Measurements from ENCODE around the gene PTPA.
A peak's percentile ranks its signal among the peaks of the same experiment; 100 is the strongest.

PTPA gene

DNA sequence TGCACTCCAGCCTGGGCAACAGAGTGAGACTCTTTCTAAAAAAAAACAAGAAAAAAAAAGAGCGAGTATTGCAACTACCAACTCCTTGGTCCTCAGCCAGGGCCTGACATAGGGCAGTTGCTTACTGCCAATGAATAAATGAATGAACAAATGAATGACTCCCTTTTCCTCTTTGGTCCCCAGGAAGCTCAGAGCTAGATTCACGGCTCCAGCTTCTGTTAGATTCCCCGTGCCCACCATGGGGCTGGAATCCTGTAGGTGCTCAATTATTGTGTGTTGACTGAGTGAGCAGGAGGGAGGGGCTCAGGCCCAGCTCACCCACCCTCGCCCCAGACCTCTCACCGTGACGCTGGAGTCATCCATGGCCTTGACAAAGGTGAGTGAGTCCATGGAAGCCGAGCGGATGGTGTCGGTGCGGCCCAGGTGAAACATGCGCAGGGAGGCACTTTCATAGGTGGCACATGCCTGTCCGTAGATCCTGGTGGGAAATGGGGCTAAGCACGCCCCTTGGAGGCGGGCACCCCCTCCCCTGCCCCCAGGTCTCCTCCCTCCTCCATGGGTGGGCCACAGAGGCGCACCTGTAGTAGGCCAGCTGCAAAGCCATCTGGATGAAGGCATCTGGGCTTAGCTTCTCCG lies 13.4 kb upstream of the PTPA start:
- TF ChIP-seq POLR2A (IDR thresholded peaks at IDR 0.05; ENCODE audit: low read length) (no peak), GATA1 (IDR thresholded peaks at IDR 0.05; ENCODE audit: low read depth, low read length) (no peak)
- DNase-seq: no peak

GRCh38 chr9:129098328-129098727 lies 12.9 kb upstream of the PTPA start:
- TF ChIP-seq POLR2A (IDR thresholded peaks at IDR 0.05; ENCODE audit: low read length) (no peak), GATA1 (IDR thresholded peaks at IDR 0.05; ENCODE audit: low read depth, low read length) (no peak)
- no peak for DNase-seq

GRCh38 chr9:129100383-129101169 lies 10.6 kb upstream of the PTPA start:
- DNase-seq: no peak
- TF ChIP-seq GATA1 (IDR thresholded peaks at IDR 0.05; ENCODE audit: low read depth, low read length) (no peak), POLR2A (IDR thresholded peaks at IDR 0.05; ENCODE audit: low read length) (peak; percentile 16)

- TF ChIP-seq GATA1 (IDR thresholded peaks at IDR 0.05; ENCODE audit: low read depth, low read length): no peak
- no peak for TF ChIP-seq POLR2A (IDR thresholded peaks at IDR 0.05; ENCODE audit: low read length)
- no peak for DNase-seq
These were observed 9.9 kb upstream of the PTPA start for GRCh38 chr9:129101279-129101678.

- TF ChIP-seq GATA1 (IDR thresholded peaks at IDR 0.05; ENCODE audit: low read depth, low read length) (no peak), POLR2A (IDR thresholded peaks at IDR 0.05; ENCODE audit: low read length) (no peak)
- no peak for DNase-seq
These were observed 9.1 kb upstream of the PTPA start for GRCh38 chr9:129102095-129102525.

- peak; percentile 65 to 68 for DNase-seq
- TF ChIP-seq POLR2A (IDR thresholded peaks at IDR 0.05; ENCODE audit: low read length) (no peak), GATA1 (IDR thresholded peaks at IDR 0.05; ENCODE audit: low read depth, low read length) (no peak)
These were observed 8.2 kb upstream of the PTPA start for GRCh38 chr9:129102791-129103594.

GRCh38 chr9:129103595-129103965 lies 7.6 kb upstream of the PTPA start:
- no peak for DNase-seq
- TF ChIP-seq GATA1 (IDR thresholded peaks at IDR 0.05; ENCODE audit: low read depth, low read length): no peak
- no peak for TF ChIP-seq POLR2A (IDR thresholded peaks at IDR 0.05; ENCODE audit: low read length)

GRCh38 chr9:129104051-129104450 lies 7.2 kb upstream of the PTPA start:
- TF ChIP-seq POLR2A (IDR thresholded peaks at IDR 0.05; ENCODE audit: low read length) (no peak), GATA1 (IDR thresholded peaks at IDR 0.05; ENCODE audit: low read depth, low read length) (no peak)

DNA sequence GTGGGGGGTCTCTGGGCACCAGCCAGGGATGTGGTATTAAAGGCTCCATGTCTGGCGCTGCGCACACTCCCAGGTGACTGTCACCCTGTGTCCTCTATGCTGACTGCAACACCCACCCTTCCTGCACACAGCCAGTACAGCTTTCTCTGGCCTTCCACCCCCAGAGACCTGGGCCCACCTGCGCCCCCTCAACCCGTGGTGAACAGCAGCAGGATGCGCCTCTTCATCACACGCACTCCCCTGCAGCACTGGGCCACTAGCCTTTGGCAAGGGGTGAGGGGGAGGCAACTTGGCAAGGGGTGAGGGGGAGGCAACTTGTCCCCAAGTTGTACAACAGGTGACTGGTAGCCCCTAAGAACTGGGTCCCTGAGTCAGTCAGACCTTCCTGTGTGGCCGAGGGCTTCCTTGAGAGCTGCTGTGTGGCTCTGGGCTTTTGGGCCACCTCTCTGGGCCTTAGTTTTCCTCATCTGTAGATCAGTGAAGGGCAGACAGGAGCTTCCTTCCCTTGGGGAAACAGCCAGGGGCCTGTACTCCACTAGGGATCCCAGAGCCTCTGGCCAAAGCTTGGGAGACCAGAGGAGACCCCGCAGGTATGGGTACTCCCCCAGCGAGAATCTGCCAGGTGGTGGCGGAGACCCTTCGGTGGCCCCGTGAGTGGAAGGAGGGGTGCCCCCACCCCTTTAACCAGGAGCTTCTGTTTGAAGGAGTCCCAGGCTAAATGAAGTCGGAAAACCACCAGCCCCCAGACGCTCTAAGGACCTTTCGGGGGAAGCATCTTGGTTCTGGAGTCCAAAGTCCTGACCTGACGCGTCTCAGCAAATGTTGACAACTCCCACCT lies 5.1 kb upstream of the PTPA start:
- no peak for DNase-seq
- TF ChIP-seq GATA1 (IDR thresholded peaks at IDR 0.05; ENCODE audit: low read depth, low read length) (no peak), POLR2A (IDR thresholded peaks at IDR 0.05; ENCODE audit: low read length) (no peak)

More at GRCh38 chr9:129104051-129104450, 7.2 kb upstream of the PTPA start:
- no peak for DNase-seq

DNA sequence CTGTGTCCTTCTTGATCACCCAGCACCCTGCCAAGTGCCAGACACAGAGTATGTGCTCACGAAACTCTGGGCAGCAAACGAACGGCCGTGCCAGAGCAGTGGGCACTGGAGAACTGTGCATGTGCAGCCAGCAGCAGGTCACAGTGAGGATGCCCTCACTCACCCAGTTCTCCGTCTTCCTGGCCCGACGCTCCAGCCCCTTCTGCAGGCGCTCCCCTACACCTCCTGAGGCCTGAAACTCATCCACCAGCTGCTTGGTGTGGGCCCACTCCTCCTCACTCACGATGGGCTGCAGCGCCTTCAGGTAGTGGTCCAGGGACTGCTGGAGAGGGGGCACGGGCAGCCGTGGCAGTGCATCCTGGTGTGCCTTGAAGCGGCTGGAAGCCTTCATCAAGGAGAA lies 3.6 kb upstream of the PTPA start:
- no peak for TF ChIP-seq GATA1 (IDR thresholded peaks at IDR 0.05; ENCODE audit: low read depth, low read length)
- TF ChIP-seq POLR2A (IDR thresholded peaks at IDR 0.05; ENCODE audit: low read length): no peak
- DNase-seq: no peak

DNA sequence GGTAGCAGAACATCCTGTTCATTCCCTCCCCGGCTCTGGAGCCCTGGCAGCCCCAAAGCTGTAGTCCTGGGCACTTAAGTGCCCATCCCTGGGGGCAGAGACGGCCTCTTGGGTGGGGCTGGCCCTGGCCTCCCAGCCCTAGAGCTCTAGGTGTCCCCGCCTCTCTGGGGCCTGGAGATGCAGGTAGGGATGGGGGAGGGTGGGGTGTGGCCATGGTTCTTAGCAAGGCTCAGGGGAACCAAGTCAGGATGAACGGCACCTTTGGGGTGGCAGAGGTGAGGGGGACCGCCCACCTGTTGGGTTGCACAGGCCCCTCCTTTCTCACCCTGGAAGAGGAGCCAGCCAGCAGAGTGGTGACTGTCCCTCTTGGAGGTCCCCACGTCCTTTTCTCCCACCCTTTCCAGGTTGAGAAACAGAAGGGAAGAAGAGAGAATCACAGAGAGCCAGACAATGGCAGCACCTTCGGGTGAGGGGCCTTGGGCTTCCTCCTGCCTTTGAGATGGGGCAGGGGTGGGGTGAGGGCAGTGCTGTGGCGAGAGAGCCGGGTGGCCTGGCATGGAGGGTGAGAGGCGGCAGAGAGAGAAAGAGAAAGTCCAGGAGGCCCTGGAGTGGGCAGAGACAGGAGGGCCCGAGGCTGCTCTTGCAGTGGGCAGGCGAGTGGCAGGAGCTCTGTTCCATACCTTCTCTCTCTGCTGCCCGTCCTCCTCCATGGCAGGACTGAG lies 3.0 kb upstream of the PTPA start:
- no peak for DNase-seq
- no peak for TF ChIP-seq POLR2A (IDR thresholded peaks at IDR 0.05; ENCODE audit: low read length)
- TF ChIP-seq GATA1 (IDR thresholded peaks at IDR 0.05; ENCODE audit: low read depth, low read length): no peak

- TF ChIP-seq GATA1 (IDR thresholded peaks at IDR 0.05; ENCODE audit: low read depth, low read length) (no peak), POLR2A (IDR thresholded peaks at IDR 0.05; ENCODE audit: low read length) (no peak)
- DNase-seq: no peak
These were observed 2.2 kb upstream of the PTPA start for GRCh38 chr9:129108805-129109536.
